GM18519 (cell line): Measurements from ENCODE around the gene RPP14.
"Not testable (repeated sequence)": the region's sequence is repeated elsewhere in the genome, so short reads cannot be mapped to it uniquely, and the experiment has no call there.

ENCODE experiments used
- ATAC-seq: cut with Tn5 transposase; IDR thresholded peaks from one replicate; pipeline ENCODE4 v1.9.1; 2021; ENCODE audit warnings: mild to moderate bottlenecking, moderate library complexity; ENCODE audit not compliant: unreplicated experiment, low FRiP score

The RPP14 gene

DNA sequence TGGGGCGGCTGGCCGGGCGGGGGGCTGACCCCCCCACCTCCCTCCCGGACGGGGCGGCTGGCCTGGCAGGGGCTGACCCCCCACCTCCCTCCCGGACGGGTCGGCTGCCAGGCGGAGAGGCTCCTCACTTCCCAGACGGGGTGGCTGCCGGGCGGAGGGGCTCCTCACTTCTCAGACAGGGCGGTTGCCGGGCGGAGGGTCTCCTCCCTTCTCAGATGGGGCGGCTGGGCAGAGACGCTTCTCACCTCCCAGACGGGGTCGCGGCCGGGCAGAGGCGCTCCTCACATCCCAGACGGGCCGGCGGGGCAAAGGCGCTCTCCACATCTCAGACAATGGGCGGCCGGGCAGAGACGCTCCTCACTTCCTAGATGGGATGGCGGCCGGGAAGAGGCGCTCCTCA is 15.6 kb upstream of the RPP14 start:
- ATAC-seq, result not testable (repeated sequence)

DNA sequence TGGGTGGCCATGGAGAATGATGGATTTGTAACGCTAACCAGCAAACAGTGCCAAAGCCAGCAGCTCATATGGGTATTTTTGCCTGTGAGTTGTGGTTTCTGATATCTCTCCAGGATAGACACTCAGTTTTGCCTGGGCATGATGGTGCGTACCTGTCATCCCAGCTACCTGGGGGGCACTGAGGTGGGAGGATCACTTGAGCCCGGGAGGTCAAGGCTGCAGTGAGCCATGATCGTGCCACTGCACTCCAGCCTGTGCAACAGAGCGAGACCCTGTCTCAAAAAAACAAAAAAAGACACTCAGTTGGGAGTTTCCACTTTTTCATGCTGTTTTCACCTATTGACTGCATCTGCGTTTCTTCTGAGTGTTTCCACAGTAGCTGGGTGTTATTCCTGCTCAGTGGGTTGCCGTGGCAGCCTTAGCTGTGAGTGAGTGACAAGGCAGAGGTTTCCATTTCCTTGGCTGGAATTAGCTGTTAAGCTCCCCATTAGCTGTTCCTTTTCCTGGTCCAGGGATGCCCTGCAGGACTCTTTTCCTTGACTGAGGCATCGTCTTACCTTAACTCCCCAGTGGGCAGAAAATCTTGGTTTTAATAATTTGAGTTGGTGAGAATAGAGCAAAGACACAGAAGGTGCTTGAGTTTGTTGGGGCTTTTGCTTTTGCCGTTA is 14.2 kb upstream of the RPP14 start:
- no peak for ATAC-seq

DNA sequence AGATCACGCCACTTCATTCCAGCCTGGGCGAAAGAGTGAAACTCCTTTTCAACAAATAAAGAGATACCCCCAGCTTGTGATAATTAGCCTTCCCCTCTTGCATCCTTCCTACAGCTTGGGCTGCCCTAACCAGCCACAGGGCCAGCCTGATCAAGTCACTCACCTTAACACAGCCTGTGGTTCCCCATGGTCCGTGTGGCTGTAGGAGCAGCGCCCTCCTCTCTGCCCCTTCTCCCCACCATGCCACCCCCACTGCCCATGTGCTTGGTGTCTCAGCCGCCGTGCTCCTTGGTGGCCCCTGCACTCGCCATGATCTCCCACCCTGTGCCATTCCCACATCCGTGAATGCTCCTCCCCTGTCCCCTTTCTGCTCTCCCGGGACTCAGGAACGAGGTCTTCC is 13.2 kb upstream of the RPP14 start:
- no peak for ATAC-seq

DNA sequence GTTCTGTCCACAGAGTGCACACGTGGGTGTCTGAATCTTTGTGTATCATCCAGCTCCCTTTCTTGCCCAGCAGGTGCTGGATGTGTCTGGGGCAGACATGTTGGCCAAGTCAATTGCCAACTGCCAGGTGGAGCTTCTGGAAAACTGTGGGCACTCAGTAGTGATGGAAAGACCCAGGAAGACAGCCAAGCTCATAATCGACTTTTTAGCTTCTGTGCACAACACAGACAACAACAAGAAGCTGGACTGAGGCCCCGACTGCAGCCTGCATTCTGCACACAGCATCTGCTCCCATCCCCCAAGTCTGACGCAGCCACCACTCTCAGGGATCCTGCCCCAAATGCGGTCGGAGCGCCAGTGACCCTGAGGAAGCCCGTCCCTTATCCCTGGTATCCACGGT is 12.5 kb upstream of the RPP14 start:
- no peak for ATAC-seq

- no peak for ATAC-seq
These were observed 9.8 kb upstream of the RPP14 start for GRCh38 chr3:58296269-58296668.

DNA sequence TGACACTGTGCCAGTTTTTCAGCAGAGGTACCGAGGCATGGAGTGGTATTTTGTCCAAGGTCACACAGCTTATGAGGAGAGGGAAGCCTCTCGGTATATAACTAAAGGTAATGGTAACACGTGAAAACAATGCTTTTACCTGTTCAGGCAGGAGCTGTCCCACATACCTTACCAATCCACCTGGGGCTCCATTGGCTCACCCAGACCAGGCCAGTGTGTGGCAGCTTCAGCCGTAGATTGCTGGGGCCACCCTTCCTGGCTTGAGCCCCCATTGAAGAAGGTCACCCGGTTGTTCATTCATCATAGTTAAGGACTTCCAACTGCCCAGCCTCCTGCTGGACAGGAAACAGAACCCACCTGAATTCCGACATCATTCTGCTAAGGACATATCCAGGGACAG is 9.2 kb upstream of the RPP14 start:
- ATAC-seq, result no peak

- no peak for ATAC-seq
These were observed 7.9 kb upstream of the RPP14 start for GRCh38 chr3:58298190-58298589.

DNA sequence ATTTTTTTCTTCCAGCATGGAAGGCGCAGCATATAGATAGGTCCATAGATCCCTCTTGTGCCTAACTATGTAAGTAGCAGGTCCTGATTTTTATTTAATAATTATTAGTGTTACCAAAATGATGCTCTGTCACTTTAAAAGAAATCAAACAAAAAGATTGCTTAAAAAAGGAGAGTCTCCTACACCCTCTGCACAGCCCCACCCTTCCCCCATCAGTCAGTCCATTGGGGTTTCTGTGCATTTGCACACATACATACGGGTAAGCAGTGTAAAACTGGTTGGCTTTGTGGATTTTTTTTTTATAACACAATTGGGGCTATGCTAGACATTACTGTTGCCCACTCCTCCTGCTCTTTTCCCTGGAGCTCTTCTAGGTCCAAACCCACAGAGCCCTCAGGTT is 7.0 kb upstream of the RPP14 start:
- no peak for ATAC-seq

GRCh38 chr3:58299839-58300516 is 6.1 kb upstream of the RPP14 start:
- no peak for ATAC-seq

- no peak for ATAC-seq
These were observed 1.7 kb downstream of the RPP14 start for GRCh38 chr3:58307639-58308215.

- no peak for ATAC-seq
These were observed 2.7 kb downstream of the RPP14 start for GRCh38 chr3:58308728-58309127.

DNA sequence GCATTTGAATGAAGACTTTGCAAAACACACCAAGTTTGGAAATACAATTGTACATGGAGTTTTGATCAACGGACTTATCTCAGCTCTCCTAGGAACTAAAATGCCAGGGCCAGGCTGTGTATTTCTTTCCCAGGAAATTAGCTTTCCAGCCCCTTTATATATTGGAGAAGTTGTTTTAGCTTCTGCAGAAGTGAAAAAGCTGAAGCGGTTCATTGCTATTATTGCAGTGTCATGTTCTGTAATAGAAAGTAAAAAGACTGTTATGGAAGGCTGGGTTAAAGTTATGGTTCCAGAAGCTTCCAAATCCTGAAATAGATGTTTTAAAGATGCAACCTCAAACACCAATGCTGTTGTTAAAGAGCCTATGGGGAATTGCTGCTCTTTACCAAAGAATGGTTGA is 11.8 kb downstream of the RPP14 start:
- ATAC-seq, result no peak

- ATAC-seq, result no peak
These were observed 15.7 kb downstream of the RPP14 start for GRCh38 chr3:58321791-58322190.

DNA sequence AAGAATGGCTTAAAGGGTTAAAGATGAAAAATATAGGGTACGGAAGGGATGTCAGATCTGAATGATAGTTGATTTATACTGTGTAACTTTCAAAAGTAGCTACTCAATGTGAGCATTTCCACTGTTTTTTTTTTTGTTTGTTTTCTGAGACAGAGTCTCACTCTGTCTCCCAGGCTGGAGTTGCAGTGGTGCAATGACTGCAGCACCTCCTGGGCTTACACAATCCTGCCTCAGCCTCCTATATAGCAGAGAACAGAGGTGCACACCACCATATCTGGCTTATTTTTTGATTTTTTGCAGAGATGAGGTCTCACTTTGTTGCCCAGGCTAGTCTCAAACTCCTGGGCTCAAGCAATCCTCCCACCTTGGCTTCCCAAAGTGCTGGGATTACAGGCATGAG is 16.7 kb downstream of the RPP14 start:
- ATAC-seq, result no peak

DNA sequence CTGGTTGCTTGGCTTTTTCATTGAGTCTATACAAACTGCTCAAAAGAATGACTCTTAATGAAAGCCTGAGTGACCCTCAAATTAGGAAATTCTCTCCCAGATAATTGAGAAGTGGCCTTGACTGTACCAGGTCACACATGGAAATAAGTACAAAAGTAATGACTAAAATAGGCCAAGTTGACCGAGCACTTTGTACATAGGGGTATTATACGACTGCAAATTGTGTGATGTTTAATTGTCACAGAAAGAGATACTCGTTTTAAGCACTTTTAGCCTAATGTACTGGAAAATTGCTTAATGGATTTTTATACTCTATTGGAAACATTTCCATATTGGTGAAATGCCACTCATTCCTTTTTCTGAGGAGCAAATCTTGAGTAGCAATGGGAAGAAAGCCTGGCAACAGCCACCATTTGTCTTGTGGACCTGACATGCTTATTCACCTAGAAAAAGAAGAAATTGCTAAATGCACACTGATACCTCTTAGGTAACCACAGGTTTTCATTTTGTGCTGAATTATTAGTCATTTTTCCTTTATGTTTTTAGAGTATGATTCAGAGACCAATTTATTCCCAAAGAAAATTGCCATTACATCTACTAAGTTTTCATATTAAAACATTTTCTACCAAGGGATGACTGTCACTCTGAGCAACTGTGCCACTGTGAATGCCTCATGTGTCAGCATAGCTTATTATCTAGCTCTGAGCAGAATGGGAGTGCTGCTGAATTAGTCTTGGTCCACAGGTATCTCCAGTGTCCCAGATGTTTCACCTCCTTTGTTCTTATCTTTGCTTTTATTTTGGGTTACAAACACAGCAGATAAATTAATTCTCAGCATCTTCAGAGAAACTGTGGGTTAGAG is 17.7 kb downstream of the RPP14 start:
- ATAC-seq, result no peak

DNA sequence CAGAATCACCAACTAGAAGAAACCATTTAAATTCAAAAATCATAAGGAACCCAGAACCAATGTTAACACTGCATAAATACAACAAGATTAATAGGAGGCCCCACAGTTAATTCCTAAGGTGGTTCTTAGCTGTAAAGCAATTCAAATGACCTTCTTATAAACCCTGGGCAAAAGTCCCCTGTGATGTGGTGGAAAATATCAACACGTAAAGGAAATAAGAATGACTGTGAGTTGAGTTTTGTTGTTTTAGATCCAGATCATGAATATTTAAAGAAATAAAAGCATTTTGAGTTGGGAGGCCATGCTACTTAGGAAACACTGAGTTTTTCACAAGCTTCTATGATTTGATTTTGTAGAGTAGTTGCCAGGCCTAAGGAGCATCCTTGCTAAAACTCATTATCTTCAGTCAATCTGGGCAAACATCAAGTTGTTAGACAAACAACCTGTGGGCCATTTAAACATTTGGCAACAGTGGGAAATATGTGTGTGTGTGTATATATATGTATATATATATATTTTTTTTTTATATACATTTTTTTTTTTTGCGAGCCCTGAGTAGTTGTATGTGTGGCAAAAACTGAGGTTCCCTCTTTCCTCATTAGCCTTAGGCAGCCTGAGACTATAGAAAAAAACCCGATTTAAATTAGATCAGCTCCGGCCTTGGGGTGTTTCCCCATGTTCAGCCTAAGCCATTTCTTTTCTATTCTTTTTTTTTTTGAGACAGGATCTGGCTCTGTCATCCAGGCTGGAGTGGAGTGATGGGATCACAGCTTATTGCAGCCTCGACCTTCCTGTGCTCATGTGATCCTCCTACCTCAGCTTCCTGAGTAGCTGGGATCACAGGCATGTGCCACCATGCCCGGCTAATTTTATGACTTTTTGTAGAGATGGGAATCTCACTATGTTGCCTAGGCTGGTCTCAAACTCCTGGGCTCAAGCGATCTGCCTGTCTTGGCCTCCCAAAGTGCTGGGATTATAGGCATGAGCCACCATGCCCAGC is 18.6 kb downstream of the RPP14 start:
- ATAC-seq, result no peak

- ATAC-seq, result no peak
These were observed 19.5 kb downstream of the RPP14 start for GRCh38 chr3:58325525-58325992.

DNA sequence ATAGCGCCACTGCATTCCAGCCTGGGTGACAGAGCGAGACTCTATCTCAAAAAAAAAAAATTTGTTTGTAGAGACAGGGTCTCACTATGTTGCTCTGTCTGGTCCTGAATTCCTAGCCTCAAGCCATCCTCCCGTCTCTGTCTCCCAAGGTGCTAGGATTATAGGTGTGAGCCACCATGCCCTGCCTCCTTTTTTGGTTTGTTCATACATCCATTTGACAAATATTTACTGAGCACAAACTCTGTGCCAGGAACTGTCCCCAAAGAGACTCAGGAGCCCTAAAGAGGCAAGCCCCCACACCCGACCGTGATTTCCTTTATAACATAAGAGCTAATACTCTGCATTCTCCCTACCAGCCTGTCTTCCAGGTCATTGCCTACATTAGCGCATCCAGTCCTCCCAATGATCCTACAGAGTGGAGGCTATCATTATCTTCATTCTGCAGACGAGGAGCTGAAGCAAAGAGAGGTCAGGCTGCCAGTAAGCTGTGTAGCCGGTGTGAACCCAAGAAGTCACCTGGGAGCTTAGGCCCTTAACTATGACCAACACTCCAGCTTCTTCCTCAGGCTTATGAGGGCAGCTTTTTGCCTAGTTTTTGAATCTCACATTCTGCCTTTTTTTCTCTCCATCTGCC is 20.3 kb downstream of the RPP14 start:
- no peak for ATAC-seq

- no peak for ATAC-seq
These were observed 23.3 kb downstream of the RPP14 start for GRCh38 chr3:58329150-58329921.
